Stomach (tissue), 4 donors: ENCODE results near the gene FLT1.

ENCODE experiments used
- POLR2A ChIP-seq, 4 donors: fragments of 450-650 bp; IDR thresholded peaks; one replicate each; pipeline ENCODE4 v1.6.1; 2016; ENCODE audit warnings: antibody characterized with exemption in 4 of 4, control low read depth in 2 of 4, mild to moderate bottlenecking in 1 of 4, moderate library complexity in 1 of 4
- TF ChIP-seq, protein P1 (sequence below), 7 experiments: fragments of 450-650 bp in 4 of 7; fragments of 200-600 bp in 3 of 7; sonication (generic) in 3 of 7; IDR thresholded peaks; one replicate each; pipeline ENCODE4 v1.5.1; 2016 to 2019; ENCODE audit warnings: antibody characterized with exemption in 7 of 7, control low read depth in 2 of 7, mild to moderate bottlenecking in 1 of 7

DNA sequence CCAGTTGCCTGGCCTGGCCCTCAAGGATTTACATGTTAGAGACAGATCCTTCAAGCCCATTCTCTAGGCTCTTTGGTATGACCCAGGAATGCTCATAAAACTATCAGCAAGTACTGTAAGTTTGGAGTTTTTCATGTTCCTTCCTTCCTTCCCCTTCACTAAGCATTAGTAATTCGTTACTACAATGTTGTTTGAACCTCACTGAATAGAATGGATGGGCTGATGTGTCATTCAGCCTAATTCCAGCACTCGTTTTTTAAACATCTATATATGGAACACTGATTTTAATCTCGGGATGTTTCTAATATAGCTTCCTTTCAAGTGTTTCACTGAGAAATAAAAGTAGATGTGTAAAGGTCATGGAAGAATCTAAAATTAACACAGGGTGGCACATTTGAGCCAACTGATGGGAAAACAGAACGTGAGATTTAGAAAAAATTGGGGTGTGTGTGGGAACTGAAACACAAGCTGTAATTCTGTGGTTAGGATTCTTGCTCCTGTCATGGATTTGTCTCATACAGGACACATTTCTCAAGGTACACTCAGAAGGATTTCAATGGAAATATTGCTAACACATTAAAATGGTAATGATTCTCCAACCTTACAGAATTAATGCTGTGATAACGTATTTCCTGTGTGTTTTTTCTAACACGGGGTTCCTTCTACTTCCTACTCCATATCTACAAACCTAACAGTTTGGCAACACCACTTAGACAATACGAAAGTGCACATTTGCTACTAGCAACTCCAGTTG, 93.4 kb downstream of the FLT1 start:
- no peak for TF ChIP-seq POLR2A (IDR thresholded peaks at IDR 0.05)
- TF ChIP-seq, protein P1, sequence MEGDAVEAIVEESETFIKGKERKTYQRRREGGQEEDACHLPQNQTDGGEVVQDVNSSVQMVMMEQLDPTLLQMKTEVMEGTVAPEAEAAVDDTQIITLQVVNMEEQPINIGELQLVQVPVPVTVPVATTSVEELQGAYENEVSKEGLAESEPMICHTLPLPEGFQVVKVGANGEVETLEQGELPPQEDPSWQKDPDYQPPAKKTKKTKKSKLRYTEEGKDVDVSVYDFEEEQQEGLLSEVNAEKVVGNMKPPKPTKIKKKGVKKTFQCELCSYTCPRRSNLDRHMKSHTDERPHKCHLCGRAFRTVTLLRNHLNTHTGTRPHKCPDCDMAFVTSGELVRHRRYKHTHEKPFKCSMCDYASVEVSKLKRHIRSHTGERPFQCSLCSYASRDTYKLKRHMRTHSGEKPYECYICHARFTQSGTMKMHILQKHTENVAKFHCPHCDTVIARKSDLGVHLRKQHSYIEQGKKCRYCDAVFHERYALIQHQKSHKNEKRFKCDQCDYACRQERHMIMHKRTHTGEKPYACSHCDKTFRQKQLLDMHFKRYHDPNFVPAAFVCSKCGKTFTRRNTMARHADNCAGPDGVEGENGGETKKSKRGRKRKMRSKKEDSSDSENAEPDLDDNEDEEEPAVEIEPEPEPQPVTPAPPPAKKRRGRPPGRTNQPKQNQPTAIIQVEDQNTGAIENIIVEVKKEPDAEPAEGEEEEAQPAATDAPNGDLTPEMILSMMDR (IDR thresholded peaks at IDR 0.05), result no peak
